ENCODE results near the gene AGBL3.
"Not testable (repeated sequence)": the region's sequence is repeated elsewhere in the genome, so short reads cannot be mapped to it uniquely, and the experiment has no call there.

AGBL3 gene

DNA sequence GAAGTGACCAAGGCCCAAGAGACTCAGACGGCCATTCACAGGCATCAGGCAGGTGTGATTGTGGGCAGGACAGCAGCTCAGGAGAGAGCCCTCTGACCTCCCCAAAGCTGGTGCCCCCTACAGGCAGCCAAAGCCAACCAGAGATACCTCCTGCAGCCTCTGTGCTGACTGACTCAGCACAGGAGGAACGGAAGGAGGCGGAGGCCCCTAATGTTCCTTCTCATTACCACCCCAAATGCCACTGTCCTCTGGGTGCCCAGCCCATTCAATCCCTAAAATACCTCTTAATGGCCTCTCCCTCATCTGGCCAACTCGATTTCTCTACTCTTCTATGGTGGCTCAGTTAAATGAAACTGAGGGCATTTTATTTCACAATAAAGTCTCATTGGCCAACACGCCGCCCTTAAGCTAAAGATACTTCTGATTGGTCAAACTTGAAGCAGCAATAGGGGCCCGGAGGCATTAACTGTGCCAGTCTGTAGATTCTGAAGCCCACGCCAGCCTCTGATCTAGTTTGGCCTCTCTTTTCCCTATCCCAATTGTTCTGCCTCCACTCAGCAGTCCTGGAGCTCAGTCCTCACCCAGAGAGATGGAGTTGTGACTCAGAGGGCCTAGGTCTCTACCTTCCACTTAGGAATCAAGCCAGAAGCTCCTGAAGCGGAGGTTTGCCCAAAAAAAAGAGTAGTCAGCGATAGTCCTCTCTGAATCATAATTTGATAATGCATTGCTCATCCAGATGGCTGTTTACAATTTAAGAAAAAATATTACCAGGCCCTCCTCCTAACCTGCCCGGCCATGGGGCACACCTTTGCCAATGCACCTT lies 183.0 kb downstream of the AGBL3 start:
- peak; percentile 54 to 58 for DNase-seq

DNA sequence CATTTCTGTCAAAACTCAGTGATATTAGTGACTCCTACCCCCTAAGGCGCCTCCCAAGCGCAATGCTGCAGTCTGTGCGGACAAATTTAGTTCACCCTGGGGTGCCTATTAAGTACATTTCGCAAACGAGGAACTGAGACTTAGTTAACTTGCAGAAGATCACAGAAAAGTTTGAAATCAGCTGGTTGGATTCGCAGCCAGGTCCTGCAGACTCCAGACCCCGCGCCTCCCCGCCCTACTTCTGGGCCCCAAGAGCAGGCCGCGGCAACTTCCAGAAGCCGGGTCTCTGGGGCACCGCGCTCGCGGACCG lies 183.6 kb downstream of the AGBL3 start:
- DNase-seq: no peak

GRCh38 chr7:135170274-135170997 lies 184.1 kb downstream of the AGBL3 start, which contains the start of gene CYREN:
TSS of gene CYREN (minus strand) at chr7:135170707. CDS start at chr7:135168922, 1,785 bp downstream.
- DNase-seq: peak; percentile 85

GRCh38 chr7:135170998-135171481 lies 184.7 kb downstream of the AGBL3 start:
- DNase-seq: not testable (repeated sequence)

DNA sequence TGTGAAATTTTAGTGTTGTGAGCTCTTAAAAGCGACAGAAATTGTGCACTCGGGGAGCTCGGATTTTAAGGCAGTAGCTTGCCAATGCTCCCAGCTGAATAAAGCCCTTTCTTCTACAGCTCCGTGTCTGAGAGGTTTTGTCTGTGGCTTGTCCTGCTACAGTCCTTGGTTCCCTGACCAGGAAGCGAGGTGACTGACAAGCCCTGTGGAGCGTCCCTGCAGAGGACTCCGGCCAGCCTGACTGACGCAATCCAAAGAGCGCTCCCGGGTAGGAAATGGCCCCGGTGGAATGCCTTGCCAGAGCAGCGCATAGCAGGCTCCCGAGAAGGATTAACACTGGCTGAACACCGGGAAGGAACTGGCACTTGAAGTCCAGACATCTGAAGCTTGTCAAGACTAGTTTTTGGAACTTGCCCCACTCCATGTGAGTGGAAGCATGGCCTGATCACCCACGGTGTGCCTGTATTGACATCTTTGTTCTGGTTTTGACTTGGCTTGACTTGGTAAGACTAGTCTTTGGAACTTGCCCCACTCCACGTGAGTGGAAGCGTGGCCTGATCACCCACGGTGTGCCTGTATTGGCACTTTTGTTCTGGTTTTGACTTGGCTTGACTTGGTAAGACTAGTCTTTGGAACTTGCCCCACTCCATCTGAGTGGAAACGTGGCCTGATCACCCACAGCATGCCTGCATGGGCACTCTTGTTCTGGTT lies 185.4 kb downstream of the AGBL3 start:
- not testable (repeated sequence) for DNase-seq

GRCh38 chr7:135173916-135174315 lies 187.6 kb downstream of the AGBL3 start:
- DNase-seq: not testable (repeated sequence)

DNA sequence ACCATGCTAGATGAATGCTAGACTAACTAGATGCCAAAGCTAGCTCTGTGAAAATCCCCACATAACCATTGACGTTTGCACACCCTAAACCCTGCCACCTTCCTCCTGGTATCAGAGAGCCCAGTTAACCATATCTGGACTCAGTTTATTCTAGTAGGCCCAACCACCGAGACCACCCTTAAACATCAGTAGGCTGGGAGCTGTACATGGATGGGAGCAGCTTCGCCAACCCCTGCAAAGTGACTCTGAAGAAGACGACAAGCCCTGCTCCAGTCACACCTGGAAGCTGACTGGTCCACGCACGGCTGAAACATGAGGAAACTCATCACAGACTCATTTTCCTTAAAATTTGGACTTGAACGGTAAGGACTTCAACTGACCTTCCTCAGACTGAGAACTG lies 188.6 kb downstream of the AGBL3 start:
- DNase-seq: no peak

GRCh38 chr7:135175931-135176330 lies 189.6 kb downstream of the AGBL3 start:
- no peak for DNase-seq

DNA sequence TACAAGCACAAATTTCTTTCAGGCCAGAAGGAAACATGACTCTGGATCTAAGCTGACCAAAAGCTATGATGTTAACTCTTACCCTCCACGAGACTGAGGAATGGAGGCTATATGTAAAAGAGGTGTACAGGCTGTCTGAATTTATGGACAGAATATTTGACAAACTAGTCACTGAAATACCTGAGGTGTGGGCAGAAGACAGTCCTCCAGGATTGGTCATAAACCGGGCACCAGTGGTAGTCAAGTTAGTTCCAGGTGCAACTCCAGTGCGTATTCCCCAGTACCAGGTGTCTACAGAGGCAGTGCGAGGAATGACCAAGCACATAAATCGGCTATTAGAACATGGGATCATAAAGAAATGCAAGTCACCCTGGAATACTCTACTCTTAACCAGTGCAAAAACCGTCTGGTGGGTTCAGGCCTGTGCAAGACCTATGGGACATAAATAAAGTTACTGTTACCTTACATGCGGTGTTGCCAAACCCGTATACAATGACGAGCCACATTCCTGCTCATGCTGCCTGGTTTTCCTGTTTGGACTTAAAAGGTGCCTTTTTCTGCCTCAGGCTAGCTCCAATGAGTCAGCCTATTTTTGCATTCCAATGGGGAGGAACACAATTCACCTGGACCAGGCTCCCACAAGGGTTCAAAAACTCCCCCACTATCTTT lies 190.9 kb downstream of the AGBL3 start:
- no peak for DNase-seq

DNA sequence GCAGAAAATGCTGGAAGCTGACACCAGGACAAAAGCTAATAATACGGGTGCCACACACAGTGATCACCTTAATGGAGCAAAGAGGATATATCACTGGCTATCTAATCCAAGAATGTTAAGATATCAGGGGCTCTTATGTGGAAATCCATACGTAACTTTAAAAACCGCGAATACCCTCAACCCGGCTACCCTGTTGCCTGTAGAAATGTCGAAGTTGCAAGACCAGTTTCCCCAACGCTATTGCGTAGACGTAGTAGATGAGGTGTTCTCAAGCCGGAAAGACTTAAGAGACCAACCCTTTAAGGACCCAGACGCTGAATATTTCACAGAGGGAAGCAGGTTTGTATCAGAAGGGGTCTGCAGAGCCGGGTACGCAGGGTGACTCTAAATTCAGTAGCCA lies 192.1 kb downstream of the AGBL3 start:
- no peak for DNase-seq

DNA sequence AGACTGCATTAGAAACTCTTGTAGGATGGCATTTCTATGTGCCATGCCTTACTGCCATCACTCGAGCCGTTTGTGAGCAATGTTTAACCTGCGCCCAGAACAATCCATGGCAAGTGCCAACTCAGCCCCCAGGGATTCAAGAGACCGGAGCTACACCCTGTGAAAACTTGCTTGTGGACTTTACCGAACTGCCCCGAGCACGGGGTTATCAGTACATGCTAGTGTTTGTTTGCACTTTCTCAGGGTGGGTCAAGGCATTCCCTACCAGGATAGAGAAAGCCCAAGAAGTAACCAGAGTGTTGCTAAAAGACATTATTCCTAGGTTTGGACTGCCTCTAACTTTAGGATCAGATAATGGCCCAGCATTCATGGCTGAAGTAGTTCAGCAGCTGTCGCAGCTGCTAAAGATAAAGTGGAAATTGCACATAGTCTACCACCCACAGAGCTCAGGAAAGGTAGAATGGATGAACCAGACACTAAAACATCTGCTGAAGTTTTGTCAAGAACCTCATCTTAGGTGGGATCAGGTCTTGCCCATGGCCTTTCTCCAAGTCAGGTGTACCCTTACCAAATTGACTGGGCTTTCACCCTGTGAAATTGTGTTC lies 193.1 kb downstream of the AGBL3 start:
- no peak for DNase-seq

DNA sequence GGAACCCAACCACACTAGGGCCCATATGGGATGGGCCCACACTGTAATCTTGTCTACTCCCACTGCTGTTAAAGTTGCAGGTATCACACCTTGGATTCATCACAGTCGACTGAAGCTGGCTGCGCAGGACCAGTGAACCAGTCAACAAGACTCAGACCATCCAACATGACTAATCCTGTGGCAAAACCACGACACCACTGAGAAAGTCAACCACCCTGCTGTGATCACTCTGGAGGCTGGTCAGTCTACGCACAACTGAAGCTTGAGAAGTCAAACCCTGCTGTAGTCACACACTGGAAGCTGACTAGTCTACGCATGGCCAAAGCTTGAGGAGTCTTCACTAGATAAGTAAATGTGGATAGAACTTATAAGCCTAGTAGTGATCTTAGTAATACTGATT lies 193.8 kb downstream of the AGBL3 start:
- DNase-seq: no peak

- no peak for DNase-seq
Measured at GRCh38 chr7:135181261-135181928, 195.1 kb downstream of the AGBL3 start.

GRCh38 chr7:135181929-135182678 lies 195.8 kb downstream of the AGBL3 start:
- no peak for DNase-seq

GRCh38 chr7:135183478-135183877 lies 197.2 kb downstream of the AGBL3 start:
- DNase-seq: no peak

DNA sequence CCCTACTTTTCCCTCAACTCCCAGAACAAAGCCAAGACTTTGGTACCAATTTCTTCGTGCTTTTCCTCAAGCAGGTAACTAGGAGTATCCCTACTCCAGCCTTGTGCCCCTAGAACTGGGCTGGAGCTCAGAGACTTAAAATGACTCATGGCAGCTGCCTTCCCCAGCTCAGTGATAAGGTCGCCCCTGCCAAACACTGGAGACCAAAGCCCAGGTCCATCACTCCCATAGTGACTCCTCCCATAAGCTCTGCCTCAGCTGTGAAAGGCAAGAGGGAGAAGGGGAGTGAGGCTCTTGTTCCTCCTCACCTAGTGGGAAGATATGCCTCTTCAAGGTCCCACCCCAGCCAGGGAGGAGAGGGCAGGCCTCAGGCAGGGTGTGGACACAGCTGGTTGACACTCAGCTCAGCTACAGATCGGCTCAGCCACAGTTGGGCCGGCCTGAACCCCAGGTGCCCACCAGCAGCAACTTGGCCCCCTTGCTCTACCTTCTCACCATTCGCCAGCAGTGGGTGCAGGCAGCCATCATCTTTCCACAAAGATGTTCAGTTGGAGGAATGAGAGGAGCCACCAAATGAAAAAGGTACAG lies 198.0 kb downstream of the AGBL3 start:
- DNase-seq: no peak
